DOHH2 (cell line): ENCODE data around the gene LRRC1.

Experiments used
- CTCF ChIP-seq: fragments of 200-600 bp; sonication (generic); IDR thresholded peaks from one replicate; pipeline ENCODE4 v1.5.1; 2014; ENCODE audit warnings: antibody characterized with exemption, mild to moderate bottlenecking, low read depth, low read length; ENCODE audit not compliant: poor library complexity, severe bottlenecking
- EZH2phosphoT487 ChIP-seq: fragments of 200-600 bp; sonication (generic); IDR thresholded peaks from 2 replicates; pipeline ENCODE4 v1.6.1; 2017; ENCODE audit warnings: borderline replicate concordance, mild to moderate bottlenecking, antibody characterized with exemption, low read length, moderate library complexity, mixed read lengths

GRCh38 chr6:53945765-53946407, 151.1 kb downstream of the LRRC1 start:
- TF ChIP-seq CTCF (no peak), EZH2phosphoT487 (no peak)
